Psoas muscle (tissue), 8 donors: Measurements from ENCODE around the gene RAD54L. TPM values are rescaled to one million over a fixed set of nuclear protein-coding genes. Genes with fewer than 3 reads are reported as not detected.

Source experiments
- ATAC-seq, 4 donors: fragments of 200-7000 bp; cut with Tn5 transposase; one replicate each; pipeline ENCODE4 v1.9.1; 2020; ENCODE audit warnings: moderate library complexity in 3 of 4, mild to moderate bottlenecking in 2 of 4
- DNase-seq, 2 donors: peaks; one replicate each; pipeline ENCODE4 v3.0.0-alpha.2; 2020
- H3K27ac ChIP-seq: fragments of 200-600 bp; one replicate; pipeline ENCODE4 v1.8.0; 2022
- H3K27me3 ChIP-seq, 3 donors: fragments of 200-600 bp in 1 of 3; one replicate each; pipeline versions ENCODE4 v1.6.1 to v1.8.0; 2013 to 2022; ENCODE audit warnings: low read length in 2 of 3, mild to moderate bottlenecking in 2 of 3, moderate library complexity in 1 of 3; ENCODE audit not compliant: insufficient read depth in 3 of 3
- H3K36me3 ChIP-seq, 2 donors: fragments of 200-600 bp in 1 of 2; one replicate each; pipeline versions ENCODE4 v1.6.1 to v1.8.0; 2013 to 2022; ENCODE audit warnings: low read depth in 1 of 2, mild to moderate bottlenecking in 1 of 2, moderate library complexity in 1 of 2; ENCODE audit not compliant: insufficient read depth in 1 of 2
- H3K4me1 ChIP-seq: fragments of 200-600 bp; one replicate; pipeline ENCODE4 v1.8.0; 2022
- H3K4me3 ChIP-seq: fragments of 200-600 bp; one replicate; pipeline ENCODE4 v1.8.0; 2022; ENCODE audit warnings: mild to moderate bottlenecking
- H3K9me3 ChIP-seq: fragments of 200-600 bp; one replicate; pipeline ENCODE4 v1.8.0; 2022
- CTCF ChIP-seq: fragments of 200-600 bp; IDR thresholded peaks from one replicate; pipeline ENCODE4 v1.8.0; 2022; ENCODE audit warnings: antibody characterized with exemption
- WGBS, 3 donors: extraction: QIAGEN DNeasy Blood & Tissue Kit; methylation state at CpG; one replicate each; pipeline versions ENCODE4 v1.1.6 to v1.1.7; 2013; 5-methylcytosine and 5-hydroxymethylcytosine counted together
- intact Hi-C, 2 donors: fragments of 100-400 bp; cut with DNase I; formaldehyde crosslinking; loops; one replicate each; pipeline versions ENCODE4 v1.11.0 to v1.14.2; 2022
- polyA plus RNA-seq, 3 donors: library from polyadenylated mRNA; stranded (reverse); fragments of 200-250 nt; gene quantifications; one replicate each; pipeline ENCODE4 v1.2.3, GENCODE V29; 2013
- total RNA-seq, 4 donors: library from RNA; stranded (reverse); fragmentation: NEBNext Ultra II Directional in 2 of 4; extraction: Animal tissue kit (Norgen Biotek cat#: 25700) in 2 of 4; gene quantifications; one replicate each; pipeline versions ENCODE4 v1.2.1 to v1.2.4, GENCODE V29; 2021 to 2023
- donor health status: healthy with polysubstance abuse.
- donor health status: DM: no; HTN: no; CAD: no; lungs with moderate emphysema.
- donor health status: Bipolar disorder and iron deficiency.
- donor health status: healthy.
- donor health status: DM: yes; HTN: yes; CAD: no.
- donor health status: DM: no; HTN: no; CAD: no.
- donor health status: DM: no; HTN: no; CAD: no.
- donor health status: DM: yes; HTN: yes; CAD: no.

RAD54L gene
- total and polyA plus RNA-seq, 7 donors, result 0.08 to 0.25 (median 0.22) TPM; not detected in 4

- intact Hi-C loops, result loop anchor here in 1 of 2 donors (10.0 kb wide), 1 partner anchor 108 kb away; no protein-coding TSS in a partner anchor
- H3K36me3 ChIP-seq, result no peaks in the 10 kb centered on the region
- DNase-seq (peak; percentile 40 to 75), ATAC-seq (peak in 3 of 4 donors; percentile 86 to 91 (median 89))
- no peak for TF ChIP-seq CTCF
- no peaks in the 10 kb centered on the region for H3K4me1 ChIP-seq
- H3K4me3 ChIP-seq, result peak overlapping the region; percentile 75
- H3K9me3 ChIP-seq, result no peaks in the 10 kb centered on the region
- no peaks in the 10 kb centered on the region for H3K27me3 ChIP-seq
- peak overlapping the region; percentile 70 for H3K27ac ChIP-seq
- WGBS, 3 donors, result 3 to 4% (median 3%) methylated on average over 32 to 35 of the region's 35 CpGs
These were observed 771 bp upstream of the RAD54L start for GRCh38 chr1:46246548-46247435.

- no peak for ATAC-seq
- Histone ChIP-seq H3K4me1 (no peaks in the 10 kb centered on the region), H3K4me3 (peak overlapping the region; percentile 72), H3K27me3 (no peaks in the 10 kb centered on the region), H3K9me3 (no peaks in the 10 kb centered on the region), H3K36me3 (no peaks in the 10 kb centered on the region), H3K27ac (no peak overlapping the region)
- TF ChIP-seq CTCF, result no peak
- intact Hi-C loops, result loop anchor here in 1 of 2 donors (10.0 kb wide), 1 partner anchor 106 kb away; no protein-coding TSS in a partner anchor
- peak; percentile 19 to 57 for DNase-seq
- WGBS, 3 donors, result 3 to 6% (median 3%) methylated on average over 7 of the region's 7 CpGs
These were observed 758 bp downstream of the RAD54L start for GRCh38 chr1:46248122-46248920.

GRCh38 chr1:46254668-46255067 lies 7.1 kb downstream of the RAD54L start:
- no peak overlapping the region for H3K4me3 ChIP-seq
- no peaks in the 10 kb centered on the region for H3K36me3 ChIP-seq
- WGBS, 3 donors, result 92 to 96% (median 92%) methylated on average over 5 of the region's 5 CpGs
- no peak for ATAC-seq
- H3K27ac ChIP-seq, result no peak overlapping the region
- intact Hi-C loops, result no loop called here
- no peaks in the 10 kb centered on the region for H3K4me1 ChIP-seq
- H3K27me3 ChIP-seq, result no peaks in the 10 kb centered on the region
- TF ChIP-seq CTCF, result no peak
- H3K9me3 ChIP-seq, result no peaks in the 10 kb centered on the region
- DNase-seq, result no peak

GRCh38 chr1:46256523-46256922 lies 9.0 kb downstream of the RAD54L start:
- H3K27me3 ChIP-seq, result no peaks in the 10 kb centered on the region
- intact Hi-C loops, result no loop called here
- ATAC-seq (no peak), DNase-seq (no peak)
- H3K4me3 ChIP-seq, result no peak overlapping the region
- peaks cover 0 to 8% of the 10 kb centered on the region in 2 donors for H3K36me3 ChIP-seq
- 94 to 98% (median 98%) methylated on average over 2 of the region's 2 CpGs for WGBS, 3 donors
- TF ChIP-seq CTCF, result no peak
- no peaks in the 10 kb centered on the region for H3K4me1 ChIP-seq
- H3K9me3 ChIP-seq, result no peaks in the 10 kb centered on the region
- no peak overlapping the region for H3K27ac ChIP-seq
